GM23338 (cell line): ENCODE data around the gene HDHD3. TPM values are rescaled to one million over a fixed set of nuclear protein-coding genes. Genes with fewer than 3 reads are reported as not detected.
A peak's percentile ranks its signal among the peaks of the same experiment; 100 is the strongest.

Experiments used
- ATAC-seq: fragments of 200-7000 bp; cut with Tn5 transposase; 3 replicates; pipeline ENCODE4 v1.9.1; 2020
- DNase-seq: peaks from one replicate; pipeline ENCODE4 v3.0.0-alpha.2; 2015; ENCODE audit warnings: low spot score
- H2AFZ ChIP-seq: fragments of 200-600 bp; sonication (generic); 2 replicates; pipeline ENCODE4 v1.8.0; 2016; ENCODE audit warnings: antibody characterized with exemption, mild to moderate bottlenecking, moderate library complexity
- H3F3A ChIP-seq: fragments of 200-600 bp; sonication (generic); replicated peaks from 2 replicates; pipeline ENCODE4 v1.8.0; 2017; ENCODE audit warnings: antibody characterized with exemption, mixed run types, low read depth
- H3K27ac ChIP-seq: fragments of 200-600 bp; sonication (generic); 2 replicates; pipeline ENCODE4 v1.6.1; 2016; ENCODE audit warnings: low read depth
- H3K27me3 ChIP-seq: fragments of 200-600 bp; sonication (generic); 2 replicates; pipeline ENCODE4 v1.8.0; 2016; ENCODE audit warnings: mild to moderate bottlenecking, mixed run types, moderate library complexity; ENCODE audit not compliant: insufficient read depth
- H3K36me3 ChIP-seq: fragments of 200-600 bp; sonication (generic); 2 replicates; pipeline ENCODE4 v1.8.0; 2016; ENCODE audit warnings: mild to moderate bottlenecking; ENCODE audit not compliant: insufficient read depth
- H3K4me1 ChIP-seq: fragments of 200-600 bp; sonication (generic); 2 replicates; pipeline ENCODE4 v1.8.0; 2016; ENCODE audit warnings: mild to moderate bottlenecking, moderate library complexity; ENCODE audit not compliant: insufficient read depth
- H3K4me2 ChIP-seq: fragments of 200-600 bp; sonication (generic); 2 replicates; pipeline ENCODE4 v1.7.1; 2017; ENCODE audit warnings: mixed run types
- H3K4me3 ChIP-seq: fragments of 200-600 bp; sonication (generic); 2 replicates; pipeline ENCODE4 v1.6.1; 2016; ENCODE audit warnings: mixed run types
- H3K79me2 ChIP-seq: fragments of 200-600 bp; sonication (generic); replicated peaks from 2 replicates; pipeline ENCODE4 v1.8.0; 2017; ENCODE audit warnings: mild to moderate bottlenecking; ENCODE audit not compliant: insufficient read depth
- H3K9me2 ChIP-seq: fragments of 200-600 bp; sonication (generic); 2 replicates; pipeline ENCODE4 v1.8.0; 2017; ENCODE audit not compliant: insufficient read depth
- H4K20me1 ChIP-seq: fragments of 200-600 bp; sonication (generic); replicated peaks from 2 replicates; pipeline ENCODE4 v1.8.0; 2017; ENCODE audit warnings: mild to moderate bottlenecking; ENCODE audit not compliant: insufficient read depth
- H3K27ac Mint-ChIP-seq: 2 replicates; pipeline ENCODE4 v1.8.0; 2020; ENCODE audit warnings: inconsistent platforms, mild to moderate bottlenecking, moderate library complexity, mixed read lengths
- H3K27me3 Mint-ChIP-seq: 3 replicates; pipeline ENCODE4 v1.8.0; 2022; ENCODE audit warnings: low read depth, mild to moderate bottlenecking, moderate library complexity, mixed read lengths, inconsistent platforms; ENCODE audit not compliant: insufficient read depth, poor library complexity
- H3K36me3 Mint-ChIP-seq: 3 replicates; pipeline ENCODE4 v1.8.0; 2021; ENCODE audit warnings: low read depth, mild to moderate bottlenecking, inconsistent platforms, moderate library complexity, mixed read lengths
- H3K4me1 Mint-ChIP-seq: 3 replicates; pipeline ENCODE4 v1.8.0; 2020; ENCODE audit warnings: mild to moderate bottlenecking, inconsistent platforms, mixed read lengths
- H3K4me3 Mint-ChIP-seq: 3 replicates; pipeline ENCODE4 v1.8.0; 2021; ENCODE audit warnings: moderate library complexity, mild to moderate bottlenecking, inconsistent platforms, mixed read lengths
- H3K9me3 Mint-ChIP-seq: 3 replicates; pipeline ENCODE4 v1.8.0; 2020; ENCODE audit warnings: moderate library complexity, mild to moderate bottlenecking, inconsistent platforms, mixed read lengths
- CREB1 ChIP-seq: fragments of 250-450 bp; sonication (Bioruptor Pico); IDR thresholded peaks from 2 replicates; pipeline ENCODE4 v1.5.0; 2020; ENCODE audit warnings: low read depth, mild to moderate bottlenecking, moderate library complexity
- CTCF ChIP-seq, 2 experiments: fragments of 200-600 bp in 1 of 2; sonication (generic) in 1 of 2; conservative IDR thresholded peaks; 2 replicates each; pipeline versions ENCODE4 v1.5.1 to v1.6.1; 2016 to 2017; ENCODE audit warnings: antibody characterized with exemption in 2 of 2, low read depth in 2 of 2, mild to moderate bottlenecking in 2 of 2, moderate library complexity in 1 of 2
- ETS1 ChIP-seq: IDR thresholded peaks from 2 replicates; pipeline ENCODE4 v1.6.1; 2016; ENCODE audit warnings: antibody characterized with exemption
- EZH2phosphoT487 ChIP-seq: fragments of 200-600 bp; sonication (generic); IDR thresholded peaks from one replicate; pipeline ENCODE4 v1.8.1; 2018; ENCODE audit warnings: antibody characterized with exemption; ENCODE audit not compliant: unreplicated experiment
- POLR2AphosphoS5 ChIP-seq: IDR thresholded peaks from 2 replicates; pipeline ENCODE4 v1.6.1; 2016; ENCODE audit warnings: antibody characterized with exemption, low read depth
- STAT1 ChIP-seq: IDR thresholded peaks from one replicate; pipeline ENCODE4 v1.6.1; 2016; ENCODE audit warnings: antibody characterized with exemption; ENCODE audit not compliant: unreplicated experiment
- ZNF331 ChIP-seq: fragments of 250-450 bp; sonication (Bioruptor Pico); IDR thresholded peaks from 2 replicates; pipeline ENCODE4 v1.5.0; 2020; ENCODE audit warnings: low read depth, mild to moderate bottlenecking, moderate library complexity
- ZNF462 ChIP-seq: fragments of 250-450 bp; sonication (Bioruptor Pico); IDR thresholded peaks from 2 replicates; pipeline ENCODE4 v1.5.0; 2020; ENCODE audit warnings: mild to moderate bottlenecking, moderate library complexity
- long read RNA-seq: library from polyadenylated mRNA; unstranded; transcript quantifications from one replicate; pipeline ENCODE4 v2.0.0, GENCODE V29; 2020; ENCODE audit not compliant: unreplicated experiment
- polyA plus RNA-seq: library from polyadenylated mRNA; unstranded; fragments of >200 nt; fragmentation: Nextera tagmentation; extraction: Ambion mirVana; gene quantifications from 2 replicates; pipeline ENCODE4 v1.2.1, GENCODE V29; 2016
- total RNA-seq: library from RNA; depleted of rRNA; stranded (reverse); fragments of >200 nt; shearing (Covaris generic); gene quantifications from 2 replicates; pipeline ENCODE4 v1.2.3, GENCODE V29; 2014; rRNA removed

The HDHD3 gene
- total RNA-seq (17.7 and 19.8 TPM in 2 replicates), polyA plus RNA-seq (9.4 and 9.5 TPM in 2 replicates)
- long read RNA-seq, transcript HDHD3-203 (3 exons, 913 nt), result major isoform, 9 of 12 reads
- long read RNA-seq, partial matches to known transcripts, result 0 of 12 reads
- long read RNA-seq, other reads (novel, unspliced or antisense), result 0 of 12 reads

- peak within 1 kb of the TSS; percentile 92 for H3K4me3 Mint-ChIP-seq
- peaks cover 7% of the 10 kb centered on the region for H3K27me3 Mint-ChIP-seq
- no peak within 1 kb of the TSS for H3K27ac Mint-ChIP-seq
- Histone ChIP-seq H2AFZ (peak within 1 kb of the TSS; percentile 98), H3K9me2 (no peaks in the 10 kb centered on the region), H4K20me1 (no peaks in the 10 kb centered on the region), H3K79me2 (no peaks in the 10 kb centered on the region), H3K4me1 (no peaks in the 10 kb centered on the region; the same call in 1 of the 2 replicates), H3K27ac (peak within 1 kb of the TSS; percentile 94), H3K27me3 (no peaks in the 10 kb centered on the region), H3K4me3 (peak within 1 kb of the TSS; percentile 85), H3K36me3 (no peaks in the 10 kb centered on the region), H3F3A (no peaks in the 10 kb centered on the region), H3K4me2 (peak within 1 kb of the TSS; percentile 87)
- peak; percentile 82 for ATAC-seq
- H3K36me3 Mint-ChIP-seq, result peaks cover 6% of the 10 kb centered on the region; the same call in 1 of the 3 replicates
- H3K9me3 Mint-ChIP-seq, result no peaks in the 10 kb centered on the region; the same call in 2 of the 3 replicates
- peaks cover 13% of the 10 kb centered on the region for H3K4me1 Mint-ChIP-seq
- peak; percentile 88 for TF ChIP-seq POLR2AphosphoS5
- no peak for TF ChIP-seq STAT1
- no peak for TF ChIP-seq EZH2phosphoT487
- no peak for TF ChIP-seq ZNF331
- DNase-seq, result peak; percentile 92
Measured at GRCh38 chr9:113376634-113377567, at the start of gene HDHD3. TSS of gene HDHD3 (minus strand) at chr9:113376986. CDS start at chr9:113374354, 2,632 bp downstream.

GRCh38 chr9:113425072-113425471 lies 48.3 kb upstream of the HDHD3 start:
- Histone ChIP-seq H3K27ac (no peak overlapping the region), H3F3A (no peaks in the 10 kb centered on the region), H3K79me2 (no peaks in the 10 kb centered on the region), H3K4me2 (no peak overlapping the region), H3K4me3 (no peak overlapping the region), H3K27me3 (no peaks in the 10 kb centered on the region), H4K20me1 (no peaks in the 10 kb centered on the region), H2AFZ (peak overlapping the region; percentile 95), H3K36me3 (no peaks in the 10 kb centered on the region), H3K9me2 (no peaks in the 10 kb centered on the region), H3K4me1 (peaks cover 5% of the 10 kb centered on the region; the same call in 1 of the 2 replicates)
- no peak overlapping the region for H3K4me3 Mint-ChIP-seq
- DNase-seq (peak; percentile 38), ATAC-seq (peak; percentile 89)
- H3K27ac Mint-ChIP-seq, result no peak overlapping the region
- peaks cover 5% of the 10 kb centered on the region for H3K27me3 Mint-ChIP-seq
- H3K4me1 Mint-ChIP-seq, result peaks cover 12% of the 10 kb centered on the region
- no peaks in the 10 kb centered on the region for H3K36me3 Mint-ChIP-seq
- no peaks in the 10 kb centered on the region for H3K9me3 Mint-ChIP-seq
- TF ChIP-seq ETS1 (no peak), POLR2AphosphoS5 (no peak), CREB1 (CRISPR knock-in tag) (no peak), EZH2phosphoT487 (no peak), STAT1 (no peak), CTCF (conservative IDR thresholded peaks at IDR 0.05; ENCODE audit: low read depth in 2 of 2) (no peak), ZNF331 (no peak), ZNF462 (CRISPR knock-in tag) (no peak)
